HG03469 (cell line): ENCODE data around the gene WDR86.

ENCODE experiments used
- ATAC-seq: cut with Tn5 transposase; IDR thresholded peaks from one replicate; pipeline ENCODE4 v1.9.1; 2021; ENCODE audit warnings: mild to moderate bottlenecking, moderate library complexity, moderate number of reproducible peaks; ENCODE audit not compliant: unreplicated experiment

The WDR86 gene, protein sequence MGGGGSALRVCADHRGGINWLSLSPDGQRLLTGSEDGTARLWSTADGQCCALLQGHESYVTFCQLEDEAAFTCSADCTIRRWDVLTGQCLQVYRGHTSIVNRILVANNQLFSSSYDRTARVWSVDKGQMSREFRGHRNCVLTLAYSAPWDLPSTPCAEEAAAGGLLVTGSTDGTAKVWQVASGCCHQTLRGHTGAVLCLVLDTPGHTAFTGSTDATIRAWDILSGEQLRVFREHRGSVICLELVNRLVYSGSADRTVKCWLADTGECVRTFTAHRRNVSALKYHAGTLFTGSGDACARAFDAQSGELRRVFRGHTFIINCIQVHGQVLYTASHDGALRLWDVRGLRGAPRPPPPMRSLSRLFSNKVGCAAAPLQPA

GRCh38 chr7:151409667-151410404, at the start of gene WDR86:
WDR86 (minus strand) TSS chr7:151410038; CDS start chr7:151409589, 449 bp downstream.
- no peak for ATAC-seq

DNA sequence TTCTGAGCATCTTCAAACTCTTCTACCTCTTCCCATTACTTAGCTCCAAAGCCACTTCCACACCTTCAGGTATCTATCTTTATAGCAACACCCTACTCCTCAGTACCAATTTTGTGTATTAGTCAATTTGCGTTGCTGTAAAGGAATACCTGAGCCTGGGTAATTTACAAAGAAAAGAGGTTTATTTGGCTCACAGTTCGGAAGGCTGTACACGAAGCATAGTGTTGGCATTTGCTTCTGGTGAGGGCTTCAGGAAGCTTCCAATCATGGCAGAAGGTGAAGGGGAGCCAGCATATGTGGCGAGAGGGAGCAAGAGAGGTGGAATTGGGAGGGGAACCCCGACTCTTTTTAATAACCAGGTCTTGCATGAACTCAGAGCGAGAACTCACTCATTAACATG, 47.7 kb upstream of the WDR86 start:
- no peak for ATAC-seq

DNA sequence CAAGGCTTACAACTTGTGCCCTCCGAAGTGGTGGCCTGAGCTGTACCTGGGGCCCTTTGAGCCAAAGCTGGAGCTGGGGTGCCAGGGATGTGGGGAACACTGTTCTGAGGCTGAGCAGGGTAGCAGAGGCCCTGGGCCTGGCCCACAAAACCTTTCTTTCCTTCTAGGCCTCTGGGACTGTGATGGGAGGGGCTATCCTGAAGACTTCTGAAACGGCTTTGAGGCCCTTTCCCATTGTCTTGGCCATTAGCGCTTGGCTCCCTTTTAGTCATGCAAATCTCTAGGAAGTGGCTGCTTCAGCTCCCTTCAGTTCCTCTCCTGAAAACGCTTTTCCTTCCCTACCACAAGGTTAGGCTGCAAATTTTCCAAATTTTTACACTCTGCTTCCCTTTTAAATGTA, 46.9 kb upstream of the WDR86 start:
- ATAC-seq = no peak

DNA sequence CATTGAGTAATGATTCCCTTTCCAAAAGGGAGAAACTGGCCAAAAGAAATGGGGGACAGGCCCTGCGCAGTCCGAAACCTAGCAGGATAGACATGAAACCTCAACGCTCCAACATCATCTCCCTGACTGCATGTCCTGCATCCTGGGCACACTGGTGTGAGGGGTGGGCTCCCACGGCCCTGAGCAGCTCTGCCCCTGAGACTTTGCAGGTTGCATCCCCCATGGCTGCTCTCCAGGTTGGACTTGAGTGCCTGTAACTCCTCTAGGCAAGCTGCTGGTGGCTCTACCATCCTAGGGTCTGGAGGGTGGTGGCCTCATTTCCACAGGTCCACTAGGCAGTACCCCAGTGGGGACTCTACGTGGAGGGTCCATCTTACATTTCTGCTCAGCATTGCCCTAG, 46.4 kb upstream of the WDR86 start:
- ATAC-seq = no peak

GRCh38 chr7:151455690-151456089, 45.9 kb upstream of the WDR86 start:
- ATAC-seq = no peak

- ATAC-seq = no peak
Measured at GRCh38 chr7:151454932-151455530, 45.2 kb upstream of the WDR86 start.

DNA sequence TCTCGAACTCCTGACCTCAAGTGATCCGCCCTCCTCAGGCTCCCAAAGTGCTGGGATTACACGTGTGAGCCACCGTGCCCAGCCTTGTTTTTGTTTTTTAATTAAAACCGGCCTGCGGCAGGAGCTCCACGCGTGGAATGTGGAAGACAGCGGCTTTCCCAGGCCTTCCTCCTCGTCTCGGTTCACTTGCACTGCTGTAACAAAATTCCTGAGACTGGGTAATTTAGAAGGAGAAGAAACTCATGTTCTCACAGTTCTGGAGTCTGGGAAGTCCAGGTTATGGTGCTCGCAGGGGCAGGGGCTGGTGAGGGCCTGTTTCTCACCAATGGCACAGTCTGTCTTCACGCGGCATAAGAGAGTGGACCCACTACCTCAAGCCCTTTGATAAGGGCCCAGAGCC, 44.5 kb upstream of the WDR86 start:
- no peak for ATAC-seq

- ATAC-seq = no peak
Measured at GRCh38 chr7:151453326-151453791, 43.5 kb upstream of the WDR86 start.

DNA sequence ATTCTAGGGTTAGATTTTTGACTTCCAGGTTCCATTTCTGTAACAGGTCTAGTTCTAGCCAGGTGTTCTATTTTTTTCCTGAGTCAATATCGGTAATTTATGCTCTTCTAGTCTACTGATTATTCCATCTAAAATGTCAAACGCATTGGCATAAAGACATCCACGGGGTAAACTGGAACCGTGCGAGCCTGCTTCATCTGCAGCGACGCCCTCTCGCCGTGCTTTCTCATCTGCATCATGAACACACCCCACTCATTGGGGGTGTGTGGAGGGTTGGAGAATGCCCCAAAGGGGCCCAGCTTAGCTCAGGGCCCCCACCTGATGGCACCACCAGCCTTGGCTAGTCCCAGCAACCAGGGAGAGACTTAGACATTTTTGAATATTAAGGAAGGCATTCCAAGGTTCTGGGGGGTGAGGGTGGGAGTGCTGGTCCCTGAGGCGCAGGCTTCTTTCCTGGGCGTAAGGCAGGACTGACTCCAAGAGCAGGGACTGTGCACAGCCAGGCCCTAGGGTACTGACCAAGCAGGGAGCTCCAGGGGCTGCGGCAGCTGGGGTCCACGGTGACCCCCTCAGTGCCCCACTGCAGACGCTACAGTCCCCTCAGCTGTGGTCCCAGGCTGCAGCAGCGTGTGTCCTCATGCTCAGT, 43.0 kb upstream of the WDR86 start:
- ATAC-seq = no peak

DNA sequence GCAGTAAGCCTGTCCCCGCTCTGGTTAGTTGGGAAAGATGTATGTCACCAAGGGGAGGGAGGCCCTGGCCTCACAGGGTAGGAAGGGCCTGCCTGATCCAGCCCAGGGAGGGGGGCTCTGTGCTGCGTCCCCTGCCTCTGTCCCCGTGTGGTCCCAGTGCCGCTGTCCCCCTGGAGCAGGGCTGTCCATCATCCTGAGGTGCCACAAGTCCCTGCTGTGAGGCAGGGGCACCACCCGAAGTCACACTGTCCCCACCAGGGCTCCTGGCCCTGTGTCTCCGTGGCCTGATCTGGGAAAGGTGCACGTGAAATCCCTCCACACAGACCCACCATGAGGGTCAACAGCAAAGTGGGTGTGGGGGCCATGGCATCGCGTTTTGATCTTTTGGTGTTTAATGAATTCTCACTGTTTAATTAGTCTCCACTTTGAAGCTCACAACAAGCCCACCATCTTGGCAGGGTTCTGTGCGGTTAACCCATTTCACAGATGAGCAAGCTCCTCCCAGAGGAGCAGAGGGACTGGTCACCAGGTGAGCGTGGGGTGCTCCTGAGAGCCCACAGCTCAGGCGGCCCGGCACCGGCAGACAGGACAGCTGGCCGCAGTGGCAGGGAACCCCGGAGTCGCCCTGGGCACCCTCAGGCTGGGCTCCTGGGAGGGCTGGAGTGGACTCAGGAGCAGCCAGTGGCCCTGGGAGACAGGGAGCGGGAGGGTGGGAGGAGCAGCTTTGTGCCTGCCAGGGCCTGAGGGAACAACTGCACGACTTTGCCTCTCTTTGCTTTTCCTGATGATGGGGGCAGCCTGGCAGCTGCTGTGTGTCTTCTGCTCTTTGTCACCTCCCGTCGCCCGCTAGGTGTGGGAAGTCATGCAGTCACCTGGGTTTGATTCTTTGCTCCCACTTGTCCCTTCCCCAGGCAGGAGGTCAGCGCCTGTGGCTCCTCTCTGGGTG, 42.1 kb upstream of the WDR86 start:
- no peak for ATAC-seq

DNA sequence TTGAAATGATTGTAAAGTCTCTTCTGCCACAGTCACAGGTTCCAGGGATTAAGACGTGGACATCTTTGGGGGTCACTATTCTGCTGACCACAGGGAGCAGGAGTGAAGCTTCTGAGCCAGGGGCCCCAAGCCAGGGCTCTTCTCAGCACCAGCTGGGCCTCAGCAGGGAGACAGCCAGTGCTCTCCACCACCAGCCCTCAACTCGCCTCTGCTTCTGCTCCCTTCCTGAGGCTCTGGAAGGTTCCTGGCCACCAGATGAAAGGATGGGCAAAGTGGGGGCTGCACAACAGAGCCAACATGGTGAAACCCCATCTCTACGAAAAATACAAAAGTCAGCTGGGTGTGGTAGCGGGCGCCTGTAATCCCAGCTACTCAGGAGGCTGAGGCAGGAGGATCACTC, 41.3 kb upstream of the WDR86 start:
- no peak for ATAC-seq

DNA sequence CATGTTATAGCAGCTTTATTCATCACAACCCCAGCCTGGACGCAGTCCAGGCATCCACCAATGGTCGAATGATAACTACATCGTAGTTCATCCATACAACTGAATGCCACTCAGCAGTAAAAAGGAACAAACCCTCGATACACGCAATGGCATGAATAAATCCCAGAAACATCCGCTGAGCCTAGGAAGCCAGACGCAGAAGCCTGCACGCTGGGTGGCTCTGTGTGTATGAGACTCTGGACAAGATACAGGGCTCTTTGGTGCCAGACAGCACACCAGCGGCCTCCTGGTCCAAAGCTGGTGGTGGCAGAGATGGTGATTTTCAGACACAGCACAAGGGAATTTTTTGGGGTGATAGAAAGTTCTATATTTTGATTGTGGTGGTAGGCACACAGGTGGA, 40.2 kb upstream of the WDR86 start:
- ATAC-seq = no peak

- ATAC-seq = no peak
Measured at GRCh38 chr7:151448261-151449252, 38.7 kb upstream of the WDR86 start.

- ATAC-seq = no peak
Measured at GRCh38 chr7:151447901-151448260, 38.0 kb upstream of the WDR86 start.

DNA sequence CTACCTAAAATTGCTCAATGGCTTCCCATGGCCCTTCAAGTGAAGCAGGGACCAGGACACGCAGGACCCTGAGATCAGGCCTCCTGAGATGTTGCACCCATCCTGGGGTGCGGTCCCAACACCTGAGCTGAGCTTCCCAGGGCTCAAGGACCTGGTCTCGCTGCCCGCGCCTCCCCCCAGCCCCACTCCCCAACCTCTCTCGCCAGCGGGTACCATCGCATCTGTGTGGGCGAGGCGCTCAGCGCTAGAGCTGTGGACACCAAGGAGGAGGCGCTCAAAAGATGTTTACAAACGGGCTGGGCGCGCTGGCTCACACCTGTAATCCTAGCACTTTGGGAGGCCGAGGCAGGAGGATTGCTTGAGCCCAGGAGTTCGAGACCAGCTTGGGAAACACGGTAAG, 37.5 kb upstream of the WDR86 start:
- ATAC-seq = no peak

DNA sequence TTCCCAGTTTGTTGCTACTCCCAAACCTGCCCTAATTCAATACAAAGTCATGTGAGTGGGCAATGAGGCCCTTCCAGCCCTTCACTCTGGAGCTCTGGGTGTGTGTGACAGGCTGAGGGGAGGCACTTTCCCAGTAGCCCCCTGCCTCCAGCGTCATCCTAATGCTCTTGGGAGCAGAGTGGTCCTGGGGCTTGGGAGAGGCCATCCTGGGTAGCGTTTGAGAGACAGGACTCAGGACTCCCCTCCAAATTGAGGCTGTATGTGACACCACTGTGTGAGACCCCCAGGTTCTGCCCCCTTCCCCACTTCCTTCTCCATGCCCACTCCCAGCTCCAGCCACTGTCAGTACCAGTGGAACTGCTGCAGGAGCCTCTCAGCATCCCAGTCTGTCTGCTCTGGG, 36.6 kb upstream of the WDR86 start:
- ATAC-seq = no peak

DNA sequence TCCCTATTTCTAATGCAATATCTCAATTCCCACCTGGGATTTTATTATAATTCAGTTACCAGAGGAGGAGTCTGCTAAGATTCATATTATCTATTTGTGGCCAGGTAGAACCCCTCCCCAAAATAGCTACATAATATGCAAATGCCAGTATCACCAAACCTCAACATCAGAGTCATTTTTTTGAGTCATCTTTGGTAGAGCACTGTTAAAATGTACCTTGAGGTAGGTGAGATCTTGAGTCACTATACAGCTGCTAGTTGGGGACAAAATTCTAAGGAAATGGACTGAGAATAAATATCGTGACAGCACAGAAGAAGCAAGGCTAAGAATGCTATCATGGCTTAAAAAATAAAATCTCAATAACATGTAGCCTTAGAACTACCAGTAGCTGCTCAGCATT, 34.8 kb upstream of the WDR86 start:
- no peak for ATAC-seq

DNA sequence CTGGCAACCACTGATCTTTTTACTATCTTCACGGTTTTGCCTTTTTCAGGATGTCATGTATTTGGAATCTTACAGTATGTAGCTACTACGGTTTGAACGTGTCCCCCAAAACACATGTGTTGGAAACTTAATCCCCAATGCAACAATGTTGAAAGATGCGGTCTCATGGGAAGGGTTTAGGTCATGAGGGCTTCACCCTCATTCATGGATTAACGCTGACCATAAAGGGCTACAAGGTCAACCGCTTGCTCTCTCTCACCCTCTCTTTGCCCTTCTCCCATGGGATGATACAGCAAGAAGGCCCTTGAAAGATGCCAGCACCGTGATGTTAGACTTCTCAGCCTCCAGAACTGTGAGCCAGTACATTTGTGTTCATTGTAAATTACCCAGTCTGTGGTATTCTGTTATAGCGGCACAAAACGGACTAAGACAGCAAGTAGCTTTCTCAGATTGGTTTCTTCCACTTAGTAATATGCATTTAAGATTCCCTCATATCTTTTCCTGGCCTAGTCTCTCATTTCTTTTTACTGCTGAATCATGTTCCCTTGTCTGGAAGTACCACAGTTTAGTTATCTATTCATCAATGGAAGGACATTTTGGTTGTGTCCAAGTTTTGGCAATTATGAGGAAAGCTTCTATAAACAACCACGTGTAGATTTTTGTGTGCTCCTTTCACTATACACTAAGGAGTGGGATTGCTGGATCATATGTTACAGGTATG, 33.1 kb upstream of the WDR86 start:
- no peak for ATAC-seq
